ENCODE measurements around the gene TRIM75.
"Not testable (repeated sequence)": the region's sequence is repeated elsewhere in the genome, so short reads cannot be mapped to it uniquely, and the experiment has no call there.

TRIM75 gene

GRCh38 chr4:165053645-165054044, at the start of gene TRIM75:
TRIM75 (plus strand) TSS chr4:165053866; CDS start chr4:165059148, 5,282 bp downstream.
- DNase-seq, result no peak

GRCh38 chr4:165005352-165005925, 48.2 kb upstream of the TRIM75 start:
- no peak for DNase-seq

GRCh38 chr4:165006456-165006855, 47.2 kb upstream of the TRIM75 start:
- no peak for DNase-seq

- no peak for DNase-seq
Measured at GRCh38 chr4:165006886-165007285, 46.8 kb upstream of the TRIM75 start.

GRCh38 chr4:165009493-165010227, 44.0 kb upstream of the TRIM75 start:
- no peak for DNase-seq

GRCh38 chr4:165010487-165010886, 43.2 kb upstream of the TRIM75 start:
- DNase-seq, result no peak

GRCh38 chr4:165010991-165011390, 42.7 kb upstream of the TRIM75 start:
- DNase-seq, result no peak

- no peak for DNase-seq
Measured at GRCh38 chr4:165011403-165011802, 42.3 kb upstream of the TRIM75 start.

- DNase-seq, result no peak
Measured at GRCh38 chr4:165013691-165014090, 40.0 kb upstream of the TRIM75 start.

- DNase-seq, result no peak
Measured at GRCh38 chr4:165016971-165017370, 36.7 kb upstream of the TRIM75 start.

GRCh38 chr4:165019995-165020394, 33.7 kb upstream of the TRIM75 start:
- DNase-seq, result not testable (repeated sequence)

- DNase-seq, result not testable (repeated sequence)
Measured at GRCh38 chr4:165025782-165026181, 27.9 kb upstream of the TRIM75 start.

- no peak for DNase-seq
Measured at GRCh38 chr4:165027762-165028402, 25.8 kb upstream of the TRIM75 start.

- no peak for DNase-seq
Measured at GRCh38 chr4:165031436-165032211, 22.0 kb upstream of the TRIM75 start, which contains the start of gene TRIM60. TRIM60 (plus strand) TSS chr4:165031999; CDS start chr4:165040073, 8,074 bp downstream.

- no peak for DNase-seq
Measured at GRCh38 chr4:165048170-165048569, 5.5 kb upstream of the TRIM75 start.

GRCh38 chr4:165052627-165053026, 1.0 kb upstream of the TRIM75 start:
- no peak for DNase-seq

GRCh38 chr4:165055601-165056000, 1.9 kb downstream of the TRIM75 start:
- DNase-seq, result no peak

- no peak for DNase-seq
Measured at GRCh38 chr4:165058666-165059065, 5.0 kb downstream of the TRIM75 start.

GRCh38 chr4:165059386-165059785, 5.7 kb downstream of the TRIM75 start:
- no peak for DNase-seq

- DNase-seq, result no peak
Measured at GRCh38 chr4:165060938-165061337, 7.3 kb downstream of the TRIM75 start.

GRCh38 chr4:165070560-165070959, 16.9 kb downstream of the TRIM75 start:
- DNase-seq, result no peak

- DNase-seq, result not testable (repeated sequence)
Measured at GRCh38 chr4:165073346-165073745, 19.7 kb downstream of the TRIM75 start.

- DNase-seq, result no peak
Measured at GRCh38 chr4:165077034-165077578, 23.4 kb downstream of the TRIM75 start.

All from DMS153 (cell line).